Activated naive CD4-positive, alpha-beta T cell treated with anti-CD3 and anti-CD28 coated beads, Interleukin-2, amount 10 ng/mL, durations not matched to agents 7 days and 5 days (primary cell): Measurements from ENCODE around the gene HSD11B2.
A peak's percentile ranks its signal among the peaks of the same experiment; 100 is the strongest.

Experiments used
- CTCF ChIA-PET: fragments of 350-600 bp; sonication (Branson Sonifier 250); formaldehyde crosslinking; loops from one replicate; lab custom pipeline; 2021; ENCODE audit warnings: antibody characterized with exemption; lab: Charles Lee
- DNase-seq: peaks from one replicate; pipeline ENCODE4 v3.0.0-alpha.2; 2020
- H3K27ac Mint-ChIP-seq: one replicate; pipeline ENCODE4 v1.8.0; 2021; ENCODE audit warnings: mild to moderate bottlenecking, moderate library complexity, mixed read lengths
- H3K27me3 Mint-ChIP-seq: one replicate; pipeline ENCODE4 v1.8.0; 2021; ENCODE audit warnings: mild to moderate bottlenecking, mixed read lengths
- H3K36me3 Mint-ChIP-seq: one replicate; pipeline ENCODE4 v1.8.0; 2021; ENCODE audit warnings: mixed read lengths
- H3K4me1 Mint-ChIP-seq: one replicate; pipeline ENCODE4 v1.8.0; 2021; ENCODE audit warnings: mixed read lengths
- H3K4me3 Mint-ChIP-seq: one replicate; pipeline ENCODE4 v1.8.0; 2021; ENCODE audit warnings: mild to moderate bottlenecking, moderate library complexity, mixed read lengths
- H3K9me3 Mint-ChIP-seq: one replicate; pipeline ENCODE4 v1.8.0; 2021; ENCODE audit warnings: mixed read lengths

HSD11B2 gene

GRCh38 chr16:67449739-67450138 lies 18.8 kb downstream of the HSD11B2 start:
- Mint-ChIP-seq H3K36me3 (peaks cover 16% of the 10 kb centered on the region), H3K9me3 (no peaks in the 10 kb centered on the region), H3K27me3 (no peaks in the 10 kb centered on the region), H3K4me3 (no peak overlapping the region), H3K4me1 (no peaks in the 10 kb centered on the region), H3K27ac (peak overlapping the region; percentile 28)
- CTCF ChIA-PET: interaction anchor here (0.9 to 1.7 kb wide), 4 partner anchors 15 to 489 kb away, joined by 3 to 9 read pairs (median 5); no protein-coding TSS in a partner anchor
- DNase-seq: no peak

- Mint-ChIP-seq H3K4me1 (peaks cover 2% of the 10 kb centered on the region), H3K36me3 (peaks cover 14% of the 10 kb centered on the region), H3K4me3 (no peak overlapping the region), H3K27me3 (no peaks in the 10 kb centered on the region), H3K9me3 (no peaks in the 10 kb centered on the region), H3K27ac (no peak overlapping the region)
- CTCF ChIA-PET: interaction anchor here (0.6 to 2.9 kb wide), 6 partner anchors 13 to 493 kb away, joined by 3 to 18 read pairs (median 6); no protein-coding TSS in a partner anchor
- no peak for DNase-seq
Observed at GRCh38 chr16:67451061-67451703, 20.3 kb downstream of the HSD11B2 start.

- Mint-ChIP-seq H3K36me3 (peaks cover 14% of the 10 kb centered on the region), H3K27me3 (no peaks in the 10 kb centered on the region), H3K9me3 (no peaks in the 10 kb centered on the region), H3K27ac (no peak overlapping the region), H3K4me1 (peaks cover 4% of the 10 kb centered on the region), H3K4me3 (no peak overlapping the region)
- no peak for DNase-seq
- CTCF ChIA-PET: interaction anchor here (0.6 to 2.9 kb wide), 3 partner anchors 12 to 494 kb away, joined by 3 to 18 read pairs (median 5); no protein-coding TSS in a partner anchor
Observed at GRCh38 chr16:67451704-67452435, 20.9 kb downstream of the HSD11B2 start.

- CTCF ChIA-PET: no interaction called here
- no peak for DNase-seq
- H3K27ac Mint-ChIP-seq: peak overlapping the region; percentile 64
- no peak overlapping the region for H3K4me3 Mint-ChIP-seq
- no peaks in the 10 kb centered on the region for H3K27me3 Mint-ChIP-seq
- peaks cover 11% of the 10 kb centered on the region for H3K36me3 Mint-ChIP-seq
- no peaks in the 10 kb centered on the region for H3K9me3 Mint-ChIP-seq
- H3K4me1 Mint-ChIP-seq: peaks cover 7% of the 10 kb centered on the region
Observed at GRCh38 chr16:67454104-67454503, 23.2 kb downstream of the HSD11B2 start.

- H3K27ac Mint-ChIP-seq: no peak overlapping the region
- DNase-seq: no peak
- H3K4me3 Mint-ChIP-seq: no peak overlapping the region
Observed at GRCh38 chr16:67454852-67455251, 23.9 kb downstream of the HSD11B2 start.

GRCh38 chr16:67456391-67457081 lies 25.6 kb downstream of the HSD11B2 start:
- CTCF ChIA-PET: interaction anchor here (1.0 to 1.8 kb wide), 3 partner anchors 9 to 28 kb away, joined by 4 to 8 read pairs (median 5); no protein-coding TSS in a partner anchor
- Mint-ChIP-seq H3K27ac (no peak overlapping the region), H3K4me3 (no peak overlapping the region), H3K4me1 (peaks cover 7% of the 10 kb centered on the region), H3K9me3 (no peaks in the 10 kb centered on the region), H3K27me3 (no peaks in the 10 kb centered on the region), H3K36me3 (peaks cover 4% of the 10 kb centered on the region)
- no peak for DNase-seq

More at GRCh38 chr16:67454852-67455251, 23.9 kb downstream of the HSD11B2 start:
- H3K9me3 Mint-ChIP-seq: no peaks in the 10 kb centered on the region
- H3K27me3 Mint-ChIP-seq: no peaks in the 10 kb centered on the region
- CTCF ChIA-PET: interaction anchor here (0.9 kb wide), 1 partner anchor 13 kb away, joined by 3 read pairs; no protein-coding TSS in a partner anchor
- H3K4me1 Mint-ChIP-seq: peaks cover 7% of the 10 kb centered on the region
- peaks cover 6% of the 10 kb centered on the region for H3K36me3 Mint-ChIP-seq

GRCh38 chr16:67457611-67458010 lies 26.7 kb downstream of the HSD11B2 start:
- CTCF ChIA-PET: interaction anchor here (1.5 kb wide), 1 partner anchor 10 kb away, joined by 3 read pairs; no protein-coding TSS in a partner anchor

GRCh38 chr16:67458121-67458641 lies 27.3 kb downstream of the HSD11B2 start:
- no peaks in the 10 kb centered on the region for H3K27me3 Mint-ChIP-seq
- DNase-seq: no peak
- no peak overlapping the region for H3K27ac Mint-ChIP-seq
- peaks cover 7% of the 10 kb centered on the region for H3K36me3 Mint-ChIP-seq
- CTCF ChIA-PET: interaction anchor here (1.5 kb wide), 1 partner anchor 10 kb away, joined by 3 read pairs; no protein-coding TSS in a partner anchor
- peaks cover 7% of the 10 kb centered on the region for H3K4me1 Mint-ChIP-seq
- H3K4me3 Mint-ChIP-seq: no peak overlapping the region
- H3K9me3 Mint-ChIP-seq: no peaks in the 10 kb centered on the region

More at GRCh38 chr16:67457611-67458010, 26.7 kb downstream of the HSD11B2 start:
- H3K4me3 Mint-ChIP-seq: no peak overlapping the region
- peaks cover 7% of the 10 kb centered on the region for H3K4me1 Mint-ChIP-seq
- H3K36me3 Mint-ChIP-seq: peaks cover 7% of the 10 kb centered on the region
- DNase-seq: no peak
- H3K27me3 Mint-ChIP-seq: no peaks in the 10 kb centered on the region
- no peaks in the 10 kb centered on the region for H3K9me3 Mint-ChIP-seq
- no peak overlapping the region for H3K27ac Mint-ChIP-seq

- no peak for DNase-seq
- Mint-ChIP-seq H3K9me3 (no peaks in the 10 kb centered on the region), H3K36me3 (peaks cover 8% of the 10 kb centered on the region), H3K4me3 (no peak overlapping the region), H3K27ac (no peak overlapping the region), H3K27me3 (no peaks in the 10 kb centered on the region), H3K4me1 (peaks cover 7% of the 10 kb centered on the region)
- CTCF ChIA-PET: no interaction called here
Observed at GRCh38 chr16:67459066-67459860, 28.3 kb downstream of the HSD11B2 start.

- Mint-ChIP-seq H3K9me3 (no peaks in the 10 kb centered on the region), H3K4me3 (no peak overlapping the region), H3K36me3 (peaks cover 8% of the 10 kb centered on the region), H3K27ac (no peak overlapping the region), H3K4me1 (peaks cover 7% of the 10 kb centered on the region), H3K27me3 (no peaks in the 10 kb centered on the region)
- DNase-seq: no peak
- CTCF ChIA-PET: no interaction called here
Observed at GRCh38 chr16:67459861-67460150, 28.9 kb downstream of the HSD11B2 start.

- Mint-ChIP-seq H3K27me3 (no peaks in the 10 kb centered on the region), H3K4me1 (peaks cover 7% of the 10 kb centered on the region), H3K9me3 (no peaks in the 10 kb centered on the region), H3K36me3 (peaks cover 8% of the 10 kb centered on the region), H3K27ac (no peak overlapping the region), H3K4me3 (no peak overlapping the region)
- CTCF ChIA-PET: no interaction called here
- DNase-seq: no peak
Observed at GRCh38 chr16:67460168-67460567, 29.2 kb downstream of the HSD11B2 start.

- H3K27me3 Mint-ChIP-seq: no peaks in the 10 kb centered on the region
- no peaks in the 10 kb centered on the region for H3K9me3 Mint-ChIP-seq
- H3K27ac Mint-ChIP-seq: no peak overlapping the region
- CTCF ChIA-PET: interaction anchor here (2.5 to 5.9 kb wide), 2 partner anchors 14 to 33 kb away, joined by 12 to 49 read pairs; no protein-coding TSS in a partner anchor
- peaks cover 12% of the 10 kb centered on the region for H3K4me1 Mint-ChIP-seq
- H3K36me3 Mint-ChIP-seq: peaks cover 8% of the 10 kb centered on the region
- H3K4me3 Mint-ChIP-seq: no peak overlapping the region
- DNase-seq: no peak
Observed at GRCh38 chr16:67460961-67461360, 30.0 kb downstream of the HSD11B2 start.

GRCh38 chr16:67461600-67462278 lies 30.8 kb downstream of the HSD11B2 start:
- no peaks in the 10 kb centered on the region for H3K9me3 Mint-ChIP-seq
- H3K4me3 Mint-ChIP-seq: no peak overlapping the region
- H3K27ac Mint-ChIP-seq: peak overlapping the region; percentile 74
- H3K4me1 Mint-ChIP-seq: peaks cover 7% of the 10 kb centered on the region
- H3K27me3 Mint-ChIP-seq: no peaks in the 10 kb centered on the region
- DNase-seq: no peak
- peaks cover 5% of the 10 kb centered on the region for H3K36me3 Mint-ChIP-seq
- CTCF ChIA-PET: interaction anchor here (2.5 to 5.9 kb wide), 2 partner anchors 14 to 34 kb away, joined by 12 to 49 read pairs; no protein-coding TSS in a partner anchor
